Neuronal stem cell (in vitro differentiated cells): ENCODE data around the gene CNTNAP2.

Experiments used
- DNase-seq: peaks from one replicate; pipeline ENCODE4 v3.0.0-alpha.2; 2013; ENCODE audit warnings: low spot score
- H2AFZ ChIP-seq: one replicate; pipeline ENCODE4 v1.6.1; 2013; ENCODE audit warnings: mild to moderate bottlenecking, low read length, inconsistent platforms
- H2AK5ac ChIP-seq: 2 replicates; pipeline ENCODE4 v1.6.1; 2013; ENCODE audit warnings: low read depth, mild to moderate bottlenecking, inconsistent platforms, low read length, moderate library complexity, mixed read lengths
- H2BK120ac ChIP-seq: 2 replicates; pipeline ENCODE4 v1.6.1; 2013; ENCODE audit warnings: low read depth, mild to moderate bottlenecking, inconsistent platforms, low read length, moderate library complexity, mixed read lengths
- H2BK12ac ChIP-seq: one replicate; pipeline ENCODE4 v1.6.1; 2013; ENCODE audit warnings: low read length, inconsistent platforms
- H2BK15ac ChIP-seq: 2 replicates; pipeline ENCODE4 v1.6.1; 2013; ENCODE audit warnings: mild to moderate bottlenecking, low read length, inconsistent platforms, mixed read lengths
- H2BK5ac ChIP-seq: one replicate; pipeline ENCODE4 v1.6.1; 2013; ENCODE audit warnings: inconsistent platforms, mild to moderate bottlenecking, low read length, moderate library complexity
- H3K14ac ChIP-seq: one replicate; pipeline ENCODE4 v1.6.1; 2013; ENCODE audit warnings: low read length, inconsistent platforms
- H3K18ac ChIP-seq: 2 replicates; pipeline ENCODE4 v1.6.1; 2013; ENCODE audit warnings: low read length, inconsistent platforms
- H3K23ac ChIP-seq: 2 replicates; pipeline ENCODE4 v1.6.1; 2013; ENCODE audit warnings: low read depth, mild to moderate bottlenecking, mixed read lengths, low read length, inconsistent platforms; ENCODE audit not compliant: poor library complexity
- H3K27ac ChIP-seq: replicated peaks from 3 replicates; pipeline ENCODE4 v1.5.1; 2013; ENCODE audit warnings: low read length, inconsistent platforms
- H3K27me3 ChIP-seq, 3 experiments: 2 replicates each; pipeline ENCODE4 v1.6.1; 2013; ENCODE audit warnings: low read length in 3 of 3, mild to moderate bottlenecking in 2 of 3, inconsistent platforms in 1 of 3, low read depth in 1 of 3, mixed read lengths in 1 of 3, moderate library complexity in 1 of 3; ENCODE audit not compliant: control insufficient read depth in 3 of 3, insufficient read depth in 3 of 3
- H3K36me3 ChIP-seq, 2 donors: replicated peaks in 1 of 2; 2 replicates each; pipeline ENCODE4 v1.6.1; 2013; ENCODE audit warnings: low read length in 2 of 2; ENCODE audit not compliant: control insufficient read depth in 2 of 2, insufficient read depth in 2 of 2
- H3K4ac ChIP-seq: 2 replicates; pipeline ENCODE4 v1.6.1; 2013; ENCODE audit warnings: inconsistent platforms, mild to moderate bottlenecking, low read length, moderate library complexity
- H3K4me1 ChIP-seq, 2 donors: 1 replicate in 1 of 2; 2 replicates in 1 of 2; pipeline ENCODE4 v1.6.1; 2013; ENCODE audit warnings: low read length in 2 of 2, low read depth in 1 of 2; ENCODE audit not compliant: control insufficient read depth in 2 of 2, insufficient read depth in 1 of 2
- H3K4me2 ChIP-seq: one replicate; pipeline ENCODE4 v1.6.1; 2013; ENCODE audit warnings: mild to moderate bottlenecking, low read length, inconsistent platforms; ENCODE audit not compliant: insufficient read depth, poor library complexity, severe bottlenecking
- H3K4me3 ChIP-seq, 2 donors: 2 replicates each; pipeline ENCODE4 v1.5.1; 2013; ENCODE audit warnings: low read length in 2 of 2, mild to moderate bottlenecking in 2 of 2, inconsistent platforms in 1 of 2, moderate library complexity in 1 of 2
- H3K79me1 ChIP-seq: one replicate; pipeline ENCODE4 v1.6.1; 2013; ENCODE audit warnings: low read depth, mild to moderate bottlenecking, inconsistent platforms, low read length, moderate library complexity
- H3K9ac ChIP-seq: one replicate; pipeline ENCODE4 v1.6.1; 2013; ENCODE audit warnings: mild to moderate bottlenecking, low read depth, low read length, inconsistent platforms; ENCODE audit not compliant: poor library complexity
- H3K9me3 ChIP-seq, 2 donors: replicated peaks in 1 of 2; 2 replicates each; pipeline versions ENCODE3 to v1.6.1; 2013; ENCODE audit warnings: low read length in 2 of 2, mild to moderate bottlenecking in 2 of 2, inconsistent platforms in 1 of 2, low read depth in 1 of 2, mixed read lengths in 1 of 2, moderate library complexity in 1 of 2; ENCODE audit not compliant: control insufficient read depth in 2 of 2, insufficient read depth in 1 of 2
- H4K8ac ChIP-seq: one replicate; pipeline ENCODE4 v1.6.1; 2013; ENCODE audit warnings: low read depth, mild to moderate bottlenecking, inconsistent platforms, low read length, moderate library complexity
- H4K91ac ChIP-seq: one replicate; pipeline ENCODE4 v1.6.1; 2013; ENCODE audit warnings: low read length, low read depth, mild to moderate bottlenecking, inconsistent platforms; ENCODE audit not compliant: poor library complexity
- WGBS, 2 donors: extraction: QIAGEN DNeasy Blood & Tissue Kit; methylation state at CpG; one replicate each; pipeline ENCODE4 v1.1.7; 2013; ENCODE audit warnings: missing lambda C conversion rate in 2 of 2, mixed read lengths in 1 of 2; ENCODE audit not compliant: insufficient read length in 2 of 2, insufficient replicate concordance in 1 of 2; ENCODE audit errors: extremely low coverage in 2 of 2; 5-methylcytosine and 5-hydroxymethylcytosine counted together

Gene CNTNAP2

GRCh38 chr7:146731185-146731584 lies 614.6 kb downstream of the CNTNAP2 start:
- no peaks in the 10 kb centered on the region for H3K27me3 ChIP-seq
- H2AK5ac ChIP-seq, result no peak overlapping the region
- H3K14ac ChIP-seq, result no peak overlapping the region
- WGBS, 2 donors, result no CpG with 5 or more reads among the region's 4 CpGs
- H2BK12ac ChIP-seq, result no peak overlapping the region
- H3K9ac ChIP-seq, result no peak overlapping the region
- no peak overlapping the region for H3K4me2 ChIP-seq
- H3K79me1 ChIP-seq, result no peaks in the 10 kb centered on the region
- H3K18ac ChIP-seq, result no peak overlapping the region
- no peak overlapping the region for H4K8ac ChIP-seq
- H2BK5ac ChIP-seq, result no peak overlapping the region
- H4K91ac ChIP-seq, result no peak overlapping the region
- no peak overlapping the region for H3K23ac ChIP-seq
- H3K4me1 ChIP-seq, result no peaks in the 10 kb centered on the region
- no peak for DNase-seq
- no peak overlapping the region for H3K4ac ChIP-seq
- H3K9me3 ChIP-seq, result no peaks in the 10 kb centered on the region
- H3K36me3 ChIP-seq, result no peaks in the 10 kb centered on the region
- no peak overlapping the region for H2AFZ ChIP-seq
- no peak overlapping the region for H3K27ac ChIP-seq
- no peak overlapping the region for H2BK15ac ChIP-seq
- no peak overlapping the region for H2BK120ac ChIP-seq
- no peak overlapping the region for H3K4me3 ChIP-seq

- no CpG with 5 or more reads among the region's 2 CpGs for WGBS, 2 donors
- H2BK5ac ChIP-seq, result no peak overlapping the region
- no peak overlapping the region for H2BK120ac ChIP-seq
- H3K14ac ChIP-seq, result no peak overlapping the region
- no peak overlapping the region for H2AFZ ChIP-seq
- no peak overlapping the region for H3K23ac ChIP-seq
- no peak overlapping the region for H2BK15ac ChIP-seq
- no peak overlapping the region for H3K4me3 ChIP-seq
- no peak overlapping the region for H3K9ac ChIP-seq
- no peak overlapping the region for H3K4me2 ChIP-seq
- no peak overlapping the region for H2AK5ac ChIP-seq
- no peaks in the 10 kb centered on the region for H3K79me1 ChIP-seq
- H3K27ac ChIP-seq, result no peak overlapping the region
- H3K36me3 ChIP-seq, result no peaks in the 10 kb centered on the region
- H3K4me1 ChIP-seq, result no peaks in the 10 kb centered on the region
- H3K27me3 ChIP-seq, result no peaks in the 10 kb centered on the region
- no peak overlapping the region for H4K91ac ChIP-seq
- no peak for DNase-seq
- no peak overlapping the region for H4K8ac ChIP-seq
- peaks cover 0 to 3% of the 10 kb centered on the region in 2 donors for H3K9me3 ChIP-seq
- H3K4ac ChIP-seq, result no peak overlapping the region
- H3K18ac ChIP-seq, result no peak overlapping the region
- H2BK12ac ChIP-seq, result no peak overlapping the region
Observed at GRCh38 chr7:146735992-146736391, 619.4 kb downstream of the CNTNAP2 start.

- H3K9me3 ChIP-seq, result peaks cover 0 to 3% of the 10 kb centered on the region in 2 donors
- no peak overlapping the region for H2AFZ ChIP-seq
- H3K27me3 ChIP-seq, result no peaks in the 10 kb centered on the region
- no peak overlapping the region for H3K27ac ChIP-seq
- no peak overlapping the region for H4K91ac ChIP-seq
- no peak overlapping the region for H3K4ac ChIP-seq
- no peaks in the 10 kb centered on the region for H3K36me3 ChIP-seq
- no peak overlapping the region for H2AK5ac ChIP-seq
- no peaks in the 10 kb centered on the region for H3K4me1 ChIP-seq
- no peak overlapping the region for H4K8ac ChIP-seq
- H2BK120ac ChIP-seq, result no peak overlapping the region
- H2BK12ac ChIP-seq, result no peak overlapping the region
- H3K4me2 ChIP-seq, result no peak overlapping the region
- no peak overlapping the region for H3K23ac ChIP-seq
- H3K18ac ChIP-seq, result no peak overlapping the region
- H3K14ac ChIP-seq, result no peak overlapping the region
- H3K4me3 ChIP-seq, result no peak overlapping the region
- no peak overlapping the region for H2BK5ac ChIP-seq
- no peaks in the 10 kb centered on the region for H3K79me1 ChIP-seq
- no peak overlapping the region for H3K9ac ChIP-seq
- WGBS, 2 donors, result no CpG with 5 or more reads among the region's 5 CpGs
- no peak for DNase-seq
- H2BK15ac ChIP-seq, result no peak overlapping the region
Observed at GRCh38 chr7:146736446-146737190, 620.0 kb downstream of the CNTNAP2 start.

- Histone ChIP-seq H3K27me3 (no peaks in the 10 kb centered on the region), H3K79me1 (no peaks in the 10 kb centered on the region), H2BK5ac (no peak overlapping the region), H3K14ac (no peak overlapping the region), H3K9ac (no peak overlapping the region), H3K4me3 (no peak overlapping the region), H3K23ac (no peak overlapping the region), H4K91ac (no peak overlapping the region), H3K4me1 (no peaks in the 10 kb centered on the region), H2BK12ac (no peak overlapping the region), H2AFZ (no peak overlapping the region), H2BK15ac (no peak overlapping the region), H3K9me3 (peaks cover 0 to 3% of the 10 kb centered on the region in 2 donors), H3K27ac (no peak overlapping the region), H3K4ac (no peak overlapping the region), H3K36me3 (no peaks in the 10 kb centered on the region), H3K18ac (no peak overlapping the region), H4K8ac (no peak overlapping the region), H3K4me2 (no peak overlapping the region), H2AK5ac (no peak overlapping the region), H2BK120ac (no peak overlapping the region)
- WGBS, 2 donors, result no CpG with 5 or more reads among the region's 1 CpG
- DNase-seq, result no peak
Observed at GRCh38 chr7:146740039-146740438, 623.4 kb downstream of the CNTNAP2 start.
